Measurements from ENCODE around the gene RNF26. TPM values are rescaled to one million over a fixed set of nuclear protein-coding genes. Genes with fewer than 3 reads are reported as not detected.

RNF26 gene
- polyA plus RNA-seq, 1 donor = 31.9 TPM

- no peak for DNase-seq
These were observed 1.6 kb downstream of the RNF26 start for GRCh38 chr11:119335655-119336543.

GRCh38 chr11:119336744-119337469 is 2.6 kb downstream of the RNF26 start:
- DNase-seq = no peak

GRCh38 chr11:119337581-119338317 is 3.4 kb downstream of the RNF26 start:
- no peak for DNase-seq

GRCh38 chr11:119338318-119338890 is 4.1 kb downstream of the RNF26 start:
- peak; percentile 84 for DNase-seq

DNA sequence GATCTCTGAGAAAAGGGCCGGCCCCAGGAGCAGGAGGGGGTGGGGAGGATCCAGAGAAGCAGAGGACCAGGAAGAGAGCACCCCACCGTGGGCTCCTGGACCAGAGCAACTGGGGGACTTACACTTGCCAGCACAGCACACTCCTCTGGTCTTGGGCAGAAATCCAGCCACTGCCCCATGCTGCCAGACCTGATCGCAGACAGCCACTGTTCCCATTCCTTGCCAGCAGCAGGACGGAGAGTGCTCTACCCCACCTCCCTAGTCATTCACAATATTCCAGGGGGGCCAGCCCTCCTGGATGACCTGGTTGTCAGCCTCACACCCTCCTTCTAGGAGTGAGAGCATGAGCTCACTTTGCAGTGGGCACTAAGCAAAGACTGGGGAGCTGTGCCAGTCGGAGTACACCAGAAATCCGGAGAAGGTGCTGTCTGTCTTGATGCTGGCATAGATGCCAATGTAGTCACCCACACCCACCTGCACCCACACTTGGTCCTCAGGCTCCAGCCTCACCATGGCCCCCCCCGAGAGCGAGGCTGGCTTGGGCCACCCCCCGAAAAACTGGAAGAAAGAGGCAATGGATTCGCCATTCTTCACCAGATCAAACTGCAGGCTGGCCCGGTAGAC is 4.8 kb downstream of the RNF26 start:
- DNase-seq = no peak

DNA sequence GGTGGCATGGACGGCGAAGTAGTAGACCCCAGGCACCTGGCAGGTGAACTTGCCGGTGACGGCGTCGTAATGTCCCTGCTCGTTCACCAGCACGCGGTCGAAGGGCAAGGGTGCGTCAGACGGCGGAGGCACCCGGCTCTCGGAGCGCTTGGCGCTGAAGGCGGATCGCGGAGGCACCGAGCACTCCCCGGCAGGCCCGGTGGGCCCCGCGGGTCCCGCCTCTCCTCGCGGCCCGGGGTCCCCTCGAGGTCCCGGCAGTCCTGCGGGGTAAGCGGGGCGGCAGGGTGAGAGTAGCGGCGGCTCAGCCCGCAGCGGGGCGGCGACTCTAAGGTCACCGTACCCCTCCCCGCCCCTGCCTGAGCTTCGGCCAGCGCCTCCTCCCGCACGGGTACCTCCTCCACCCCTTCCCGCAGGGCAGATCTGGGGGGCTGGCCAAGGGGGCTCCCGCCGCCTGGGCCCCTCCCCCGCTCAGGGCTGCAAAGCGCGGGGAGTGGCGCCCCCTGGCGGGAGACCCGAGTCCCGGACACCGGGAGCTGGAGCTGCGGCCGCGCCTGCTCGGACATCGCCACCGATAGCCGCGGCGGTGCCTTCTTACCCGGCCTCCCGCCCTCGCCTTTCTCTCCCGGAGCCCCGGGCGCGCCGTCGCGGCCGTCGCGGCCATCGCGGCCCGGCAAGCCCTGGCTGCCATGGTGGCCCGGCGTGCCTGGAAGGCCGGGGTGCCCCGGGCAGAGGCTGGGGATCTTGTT is 5.4 kb downstream of the RNF26 start:
- DNase-seq = peak; percentile 73

- DNase-seq = peak; percentile 79
These were observed 6.3 kb downstream of the RNF26 start, which contains the start of gene C1QTNF5 for GRCh38 chr11:119340335-119341221. Gene C1QTNF5, minus strand, starts transcription at chr11:119340883. Its CDS starts 486 bp downstream, at chr11:119340397.

GRCh38 chr11:119341222-119342022 is 7.1 kb downstream of the RNF26 start:
- no peak for DNase-seq

- DNase-seq = no peak
These were observed 7.6 kb downstream of the RNF26 start for GRCh38 chr11:119342023-119342300.

- DNase-seq = no peak
These were observed 8.2 kb downstream of the RNF26 start for GRCh38 chr11:119342362-119343130.

GRCh38 chr11:119343726-119344125 is 9.4 kb downstream of the RNF26 start:
- DNase-seq = no peak

GRCh38 chr11:119344291-119345010 is 10.1 kb downstream of the RNF26 start:
- DNase-seq = no peak

DNA sequence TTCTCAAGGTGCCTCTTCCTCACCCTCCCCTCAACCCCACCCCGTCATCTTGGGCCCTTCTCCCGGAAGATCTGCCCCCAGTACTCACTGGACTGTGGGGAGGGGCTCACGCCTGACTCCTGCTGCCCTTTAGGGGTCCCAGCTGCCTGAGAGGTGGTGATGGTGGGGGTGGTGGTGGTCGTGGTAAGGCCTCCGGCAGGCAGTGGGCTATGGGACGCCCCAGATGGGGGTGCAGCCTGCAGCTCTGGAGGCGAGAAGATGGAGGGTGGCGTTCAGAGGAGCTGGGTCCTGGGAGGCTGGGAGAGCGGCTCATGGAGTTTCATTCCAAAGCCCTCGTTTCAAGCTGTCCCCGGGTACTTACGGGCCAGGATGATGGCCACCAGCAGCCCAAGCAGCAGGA is 11.4 kb downstream of the RNF26 start:
- no peak for DNase-seq

- no peak for DNase-seq
These were observed 12.3 kb downstream of the RNF26 start, which contains the start of gene MFRP for GRCh38 chr11:119346605-119347004. Gene MFRP, minus strand, starts transcription at chr11:119346705. Its CDS starts 192 bp downstream, at chr11:119346513.

- DNase-seq = no peak
These were observed 12.9 kb downstream of the RNF26 start for GRCh38 chr11:119347242-119347641.

GRCh38 chr11:119347940-119348605 is 13.7 kb downstream of the RNF26 start:
- DNase-seq = no peak

- DNase-seq = no peak
These were observed 16.0 kb downstream of the RNF26 start for GRCh38 chr11:119350302-119350701.

Data from left kidney (tissue), 2 donors.